Kidney (tissue), 14 donors: ENCODE results near the gene SLC66A1. TPM values are rescaled to one million over a fixed set of nuclear protein-coding genes. Genes with fewer than 3 reads are reported as not detected.

Experiments used
- DNase-seq, 5 donors: peaks; one replicate each; pipeline ENCODE4 v3.0.0-alpha.2; 2013 to 2020
- FAIRE-seq: peaks from 2 replicates; lab custom pipeline; 2012; peaks lifted over from hg19 to GRCh38; lab: Jason Lieb, UNC
- H3K27ac ChIP-seq, 2 donors: one replicate each; pipeline ENCODE4 v1.7.0; 2013; ENCODE audit warnings: low read depth in 2 of 2, low read length in 2 of 2, inconsistent platforms in 1 of 2
- H3K27me3 ChIP-seq: one replicate; pipeline ENCODE4 v1.7.1; 2013; ENCODE audit warnings: low read length, inconsistent platforms; ENCODE audit not compliant: control insufficient read depth, insufficient read depth
- H3K36me3 ChIP-seq, 3 donors: one replicate each; pipeline versions ENCODE4 v1.7.0 to v1.7.1; 2013; ENCODE audit warnings: low read length in 3 of 3, control low read depth in 1 of 3, inconsistent platforms in 1 of 3; ENCODE audit not compliant: insufficient read depth in 3 of 3, control insufficient read depth in 2 of 3
- H3K4me1 ChIP-seq, 3 donors: one replicate each; pipeline versions ENCODE4 v1.7.0 to v1.7.1; 2013; ENCODE audit warnings: low read length in 3 of 3, inconsistent platforms in 1 of 3, low read depth in 1 of 3; ENCODE audit not compliant: control insufficient read depth in 2 of 3, insufficient read depth in 2 of 3
- H3K4me3 ChIP-seq, 3 donors: one replicate each; pipeline versions ENCODE4 v1.7.0 to v1.8.1; 2013; ENCODE audit warnings: low read length in 3 of 3, control low read depth in 1 of 3, inconsistent platforms in 1 of 3
- H3K9ac ChIP-seq, 3 donors: one replicate each; pipeline versions ENCODE4 v1.7.0 to v1.7.1; 2013; ENCODE audit warnings: low read length in 3 of 3, control low read depth in 1 of 3, inconsistent platforms in 1 of 3
- H3K9me3 ChIP-seq, 3 donors: one replicate each; pipeline versions ENCODE4 v1.7.0 to v1.7.1; 2013; ENCODE audit warnings: low read length in 3 of 3, control low read depth in 1 of 3, inconsistent platforms in 1 of 3; ENCODE audit not compliant: control insufficient read depth in 2 of 3, insufficient read depth in 1 of 3
- CTCF ChIP-seq: IDR thresholded peaks from 3 replicates; pipeline ENCODE4 v1.5.1; 2012; ENCODE audit warnings: mild to moderate bottlenecking, moderate library complexity, borderline replicate concordance; ENCODE audit not compliant: insufficient read depth; ENCODE audit errors: extremely low read depth
- intact Hi-C: fragments of 100-400 bp; cut with DNase I; formaldehyde crosslinking; loops from one replicate; pipeline ENCODE4 v1.11.1; 2022
- polyA plus RNA-seq: library from polyadenylated mRNA; stranded (reverse); fragments of 350-450 nt; fragmentation: Illumina TruSeq; extraction: RNeasy Lipid Tissue Mini Kit (QIAGEN cat#74804); gene quantifications from one replicate; pipeline ENCODE4 v1.2.3, GENCODE V29; 2014; ENCODE audit warnings: low read depth, low replicate concordance; ENCODE audit not compliant: insufficient read depth
- total RNA-seq: library from RNA; stranded (reverse); fragmentation: NEBNext Ultra II Directional; extraction: Animal tissue kit (Norgen Biotek cat#: 25700); gene quantifications from one replicate; pipeline ENCODE4 v1.2.1, GENCODE V29; 2021
- donor health status: control.
- donor health status: control.
- donor health status: control.
- donor health status: control.
- donor health status: control.
- donor health status: DM: yes; HTN: yes; CAD: no.
- donor health status: Normal renal cell carcinoma (clear cell type).

The SLC66A1 gene
- total and polyA plus RNA-seq, 2 donors from 2014 or later, result 12.2 to 14.7 TPM

GRCh38 chr1:19374926-19375325, 62.8 kb downstream of the SLC66A1 start:
- FAIRE-seq (no peak), DNase-seq (no peak)
- H3K27me3 ChIP-seq, result no peaks in the 10 kb centered on the region
- no peak overlapping the region for H3K4me3 ChIP-seq
- H3K9me3 ChIP-seq, result no peaks in the 10 kb centered on the region
- H3K4me1 ChIP-seq, result peaks cover 0 to 2% (median 0%) of the 10 kb centered on the region in 3 donors
- peaks cover 2 to 20% (median 14%) of the 10 kb centered on the region in 3 donors for H3K36me3 ChIP-seq
- intact Hi-C loops, result no loop called here
- no peak overlapping the region for H3K9ac ChIP-seq
- H3K27ac ChIP-seq, result no peak overlapping the region
- TF ChIP-seq CTCF, result no peak

- H3K4me3 ChIP-seq, result no peak overlapping the region
- FAIRE-seq (no peak), DNase-seq (no peak)
- intact Hi-C loops, result no loop called here
- peaks cover 2 to 26% (median 14%) of the 10 kb centered on the region in 3 donors for H3K36me3 ChIP-seq
- TF ChIP-seq CTCF, result no peak
- no peaks in the 10 kb centered on the region for H3K9me3 ChIP-seq
- no peaks in the 10 kb centered on the region for H3K27me3 ChIP-seq
- H3K9ac ChIP-seq, result no peak overlapping the region
- H3K4me1 ChIP-seq, result peaks cover 0 to 2% (median 0%) of the 10 kb centered on the region in 3 donors
- H3K27ac ChIP-seq, result no peak overlapping the region
Measured at GRCh38 chr1:19375631-19376400, 63.7 kb downstream of the SLC66A1 start.

GRCh38 chr1:19376428-19377372, 64.6 kb downstream of the SLC66A1 start:
- FAIRE-seq, result no peak

More at GRCh38 chr1:19376428-19377372, 64.6 kb downstream of the SLC66A1 start:
- peaks cover 0 to 2% (median 0%) of the 10 kb centered on the region in 3 donors for H3K4me1 ChIP-seq
- no peaks in the 10 kb centered on the region for H3K9me3 ChIP-seq
- intact Hi-C loops, result no loop called here
- no peak overlapping the region for H3K9ac ChIP-seq
- no peak for TF ChIP-seq CTCF
- H3K27ac ChIP-seq, result no peak overlapping the region
- DNase-seq, result no peak
- H3K27me3 ChIP-seq, result no peaks in the 10 kb centered on the region
- peaks cover 2 to 26% (median 16%) of the 10 kb centered on the region in 3 donors for H3K36me3 ChIP-seq
- no peak overlapping the region for H3K4me3 ChIP-seq
